Loucy (cell line): ENCODE results near the gene GBA2.

Experiments used
- EZH2phosphoT487 ChIP-seq: fragments of 200-600 bp; IDR thresholded peaks from 2 replicates; pipeline ENCODE4 v1.6.1; 2018; ENCODE audit warnings: antibody characterized with exemption, mild to moderate bottlenecking, moderate library complexity, borderline replicate concordance
- TF ChIP-seq, protein P1 (sequence below): fragments of 200-600 bp; sonication (generic); conservative IDR thresholded peaks from 2 replicates; pipeline ENCODE4 v1.5.1; 2014; ENCODE audit warnings: mild to moderate bottlenecking, antibody characterized with exemption, low read length

DNA sequence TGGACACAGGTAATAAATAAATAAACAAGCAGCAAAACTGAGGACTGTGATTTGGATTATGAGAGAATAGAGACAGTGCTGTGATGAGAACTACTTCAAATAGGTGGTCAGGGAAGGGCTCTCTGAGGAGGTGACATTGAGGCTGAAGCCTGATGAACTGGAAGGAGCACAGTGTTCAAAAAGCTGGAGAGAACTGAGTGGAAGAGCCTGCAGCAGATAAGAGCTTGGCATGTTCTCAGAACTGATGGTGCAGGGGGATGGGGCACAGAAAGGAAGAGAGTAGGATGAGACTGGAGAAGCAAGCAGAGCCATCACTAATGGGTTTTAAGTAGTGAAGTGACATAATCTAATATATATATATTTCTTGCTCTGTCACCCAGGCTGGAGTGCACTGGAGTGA is 48.1 kb downstream of the GBA2 start:
- TF ChIP-seq, protein P1, sequence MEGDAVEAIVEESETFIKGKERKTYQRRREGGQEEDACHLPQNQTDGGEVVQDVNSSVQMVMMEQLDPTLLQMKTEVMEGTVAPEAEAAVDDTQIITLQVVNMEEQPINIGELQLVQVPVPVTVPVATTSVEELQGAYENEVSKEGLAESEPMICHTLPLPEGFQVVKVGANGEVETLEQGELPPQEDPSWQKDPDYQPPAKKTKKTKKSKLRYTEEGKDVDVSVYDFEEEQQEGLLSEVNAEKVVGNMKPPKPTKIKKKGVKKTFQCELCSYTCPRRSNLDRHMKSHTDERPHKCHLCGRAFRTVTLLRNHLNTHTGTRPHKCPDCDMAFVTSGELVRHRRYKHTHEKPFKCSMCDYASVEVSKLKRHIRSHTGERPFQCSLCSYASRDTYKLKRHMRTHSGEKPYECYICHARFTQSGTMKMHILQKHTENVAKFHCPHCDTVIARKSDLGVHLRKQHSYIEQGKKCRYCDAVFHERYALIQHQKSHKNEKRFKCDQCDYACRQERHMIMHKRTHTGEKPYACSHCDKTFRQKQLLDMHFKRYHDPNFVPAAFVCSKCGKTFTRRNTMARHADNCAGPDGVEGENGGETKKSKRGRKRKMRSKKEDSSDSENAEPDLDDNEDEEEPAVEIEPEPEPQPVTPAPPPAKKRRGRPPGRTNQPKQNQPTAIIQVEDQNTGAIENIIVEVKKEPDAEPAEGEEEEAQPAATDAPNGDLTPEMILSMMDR, result no peak
- no peak for TF ChIP-seq EZH2phosphoT487
